Parathyroid adenoma (tissue), 2 donors: ENCODE data around the gene GPC3.

Experiments used
- H2AFZ ChIP-seq: fragments of 300-600 bp; sonication (generic); one replicate; pipeline ENCODE4 v1.7.0; 2017; ENCODE audit warnings: antibody characterized with exemption, mild to moderate bottlenecking
- H3K27ac ChIP-seq: fragments of 300-600 bp; sonication (generic); one replicate; pipeline ENCODE4 v1.7.0; 2017
- H3K27me3 ChIP-seq: fragments of 300-600 bp; sonication (generic); one replicate; pipeline ENCODE4 v1.7.0; 2017; ENCODE audit warnings: low read length; ENCODE audit not compliant: control insufficient read depth, insufficient read depth
- H3K36me3 ChIP-seq: fragments of 300-600 bp; sonication (generic); one replicate; pipeline ENCODE4 v1.7.0; 2017; ENCODE audit warnings: low read length; ENCODE audit not compliant: control insufficient read depth, insufficient read depth
- H3K4me1 ChIP-seq: fragments of 300-600 bp; sonication (generic); one replicate; pipeline ENCODE4 v1.7.0; 2017; ENCODE audit warnings: control low read depth
- H3K4me2 ChIP-seq: fragments of 300-600 bp; sonication (generic); one replicate; pipeline ENCODE4 v1.7.0; 2017; ENCODE audit warnings: low read length
- H3K4me3 ChIP-seq: fragments of 300-600 bp; sonication (generic); one replicate; pipeline ENCODE4 v1.7.0; 2017; ENCODE audit warnings: low read depth, low read length
- H3K79me2 ChIP-seq: fragments of 300-600 bp; sonication (generic); one replicate; pipeline ENCODE4 v1.7.0; 2017; ENCODE audit warnings: control low read depth
- H3K9ac ChIP-seq: fragments of 300-600 bp; sonication (generic); one replicate; pipeline ENCODE4 v1.7.0; 2017; ENCODE audit warnings: mild to moderate bottlenecking
- H3K9me3 ChIP-seq: fragments of 300-600 bp; sonication (generic); one replicate; pipeline ENCODE4 v1.7.0; 2017; ENCODE audit warnings: low read length; ENCODE audit not compliant: control insufficient read depth
- CTCF ChIP-seq: fragments of 300-600 bp; sonication (generic); IDR thresholded peaks from one replicate; pipeline ENCODE4 v1.7.0; 2017; ENCODE audit warnings: antibody characterized with exemption, mild to moderate bottlenecking
- donor health status: primary hyperparathyroidism.

GPC3 gene

GRCh38 chrX:133747196-133747595 lies 238.2 kb downstream of the GPC3 start:
- H3K27me3 ChIP-seq = no peaks in the 10 kb centered on the region
- no peak overlapping the region for H2AFZ ChIP-seq
- H3K9me3 ChIP-seq = no peaks in the 10 kb centered on the region
- H3K4me1 ChIP-seq = no peaks in the 10 kb centered on the region
- no peak for TF ChIP-seq CTCF
- no peak overlapping the region for H3K4me2 ChIP-seq
- H3K36me3 ChIP-seq = no peaks in the 10 kb centered on the region
- H3K27ac ChIP-seq = no peak overlapping the region
- H3K79me2 ChIP-seq = no peaks in the 10 kb centered on the region
- no peak overlapping the region for H3K4me3 ChIP-seq
- no peak overlapping the region for H3K9ac ChIP-seq

- H3K4me1 ChIP-seq = no peaks in the 10 kb centered on the region
- no peak overlapping the region for H3K9ac ChIP-seq
- H3K27ac ChIP-seq = no peak overlapping the region
- H3K9me3 ChIP-seq = no peaks in the 10 kb centered on the region
- no peak overlapping the region for H3K4me3 ChIP-seq
- H3K4me2 ChIP-seq = no peak overlapping the region
- no peaks in the 10 kb centered on the region for H3K27me3 ChIP-seq
- H3K79me2 ChIP-seq = no peaks in the 10 kb centered on the region
- H3K36me3 ChIP-seq = no peaks in the 10 kb centered on the region
- H2AFZ ChIP-seq = no peak overlapping the region
- no peak for TF ChIP-seq CTCF
Observed at GRCh38 chrX:133746593-133746992, 238.8 kb downstream of the GPC3 start.

GRCh38 chrX:133745349-133745748 lies 240.0 kb downstream of the GPC3 start:
- Histone ChIP-seq H2AFZ (no peak overlapping the region), H3K36me3 (no peaks in the 10 kb centered on the region), H3K4me1 (no peaks in the 10 kb centered on the region), H3K4me3 (no peak overlapping the region), H3K27ac (no peak overlapping the region), H3K9me3 (no peaks in the 10 kb centered on the region), H3K79me2 (no peaks in the 10 kb centered on the region), H3K4me2 (no peak overlapping the region), H3K9ac (no peak overlapping the region), H3K27me3 (no peaks in the 10 kb centered on the region)
- no peak for TF ChIP-seq CTCF

- Histone ChIP-seq H3K27me3 (no peaks in the 10 kb centered on the region), H3K4me1 (no peaks in the 10 kb centered on the region), H2AFZ (no peak overlapping the region), H3K27ac (no peak overlapping the region), H3K4me3 (no peak overlapping the region), H3K9me3 (no peaks in the 10 kb centered on the region), H3K36me3 (no peaks in the 10 kb centered on the region), H3K79me2 (no peaks in the 10 kb centered on the region), H3K4me2 (no peak overlapping the region), H3K9ac (no peak overlapping the region)
- no peak for TF ChIP-seq CTCF
Observed at GRCh38 chrX:133742602-133743305, 242.6 kb downstream of the GPC3 start.

GRCh38 chrX:133741303-133741702 lies 244.1 kb downstream of the GPC3 start:
- H2AFZ ChIP-seq = no peak overlapping the region
- H3K4me1 ChIP-seq = no peaks in the 10 kb centered on the region
- H3K79me2 ChIP-seq = no peaks in the 10 kb centered on the region
- no peaks in the 10 kb centered on the region for H3K27me3 ChIP-seq
- no peak for TF ChIP-seq CTCF
- no peaks in the 10 kb centered on the region for H3K9me3 ChIP-seq
- H3K4me2 ChIP-seq = no peak overlapping the region
- no peak overlapping the region for H3K4me3 ChIP-seq
- H3K27ac ChIP-seq = no peak overlapping the region
- no peak overlapping the region for H3K9ac ChIP-seq
- no peaks in the 10 kb centered on the region for H3K36me3 ChIP-seq
